ENCODE measurements around the gene MYRFL.
A peak's percentile ranks its signal among the peaks of the same experiment; 100 is the strongest.
"Not testable (repeated sequence)": the region's sequence is repeated elsewhere in the genome, so short reads cannot be mapped to it uniquely, and the experiment has no call there.

The MYRFL gene

GRCh38 chr12:69824966-69825560, at the start of gene MYRFL:
MYRFL (plus strand) TSS chr12:69825227; CDS start chr12:69825518, 291 bp downstream.
- DNase-seq: no peak

GRCh38 chr12:69779928-69780327, 45.1 kb upstream of the MYRFL start:
- peak; percentile 69 for DNase-seq

- no peak for DNase-seq
Observed at GRCh38 chr12:69783365-69783764, 41.7 kb upstream of the MYRFL start.

- no peak for DNase-seq
Observed at GRCh38 chr12:69789351-69789750, 35.7 kb upstream of the MYRFL start.

- no peak for DNase-seq
Observed at GRCh38 chr12:69792533-69792932, 32.5 kb upstream of the MYRFL start.

- not testable (repeated sequence) for DNase-seq
Observed at GRCh38 chr12:69807101-69807897, 17.7 kb upstream of the MYRFL start.

GRCh38 chr12:69810870-69811498, 14.0 kb upstream of the MYRFL start:
- no peak for DNase-seq

GRCh38 chr12:69816082-69816481, 8.9 kb upstream of the MYRFL start:
- DNase-seq: no peak

GRCh38 chr12:69821032-69821455, 4.0 kb upstream of the MYRFL start:
- no peak for DNase-seq

GRCh38 chr12:69821456-69822159, 3.4 kb upstream of the MYRFL start:
- peak; percentile 41 for DNase-seq

GRCh38 chr12:69822201-69822860, 2.7 kb upstream of the MYRFL start:
- DNase-seq: no peak

GRCh38 chr12:69824028-69824427, 999 bp upstream of the MYRFL start:
- DNase-seq: no peak

GRCh38 chr12:69828897-69829296, 3.9 kb downstream of the MYRFL start:
- DNase-seq: no peak

GRCh38 chr12:69833696-69834095, 8.7 kb downstream of the MYRFL start:
- DNase-seq: no peak

GRCh38 chr12:69834147-69834546, 9.1 kb downstream of the MYRFL start:
- DNase-seq: no peak

- DNase-seq: no peak
Observed at GRCh38 chr12:69834576-69834975, 9.5 kb downstream of the MYRFL start.

- DNase-seq: no peak
Observed at GRCh38 chr12:69835081-69835480, 10.1 kb downstream of the MYRFL start.

GRCh38 chr12:69836015-69836414, 11.0 kb downstream of the MYRFL start:
- DNase-seq: no peak

- DNase-seq: no peak
Observed at GRCh38 chr12:69837191-69837590, 12.2 kb downstream of the MYRFL start.

- DNase-seq: no peak
Observed at GRCh38 chr12:69837657-69838415, 12.8 kb downstream of the MYRFL start.

GRCh38 chr12:69840727-69841126, 15.7 kb downstream of the MYRFL start:
- no peak for DNase-seq

- DNase-seq: no peak
Observed at GRCh38 chr12:69843608-69844007, 18.6 kb downstream of the MYRFL start.
